ENCODE data around the gene ATG7.

GRCh38 chr3:11317300-11317699 lies 45.1 kb downstream of the ATG7 start:
- TF ChIP-seq CTCF (IDR thresholded peaks at IDR 0.05) (no peak), POLR2A (IDR thresholded peaks at IDR 0.05) (no peak)

Measured in vagina (tissue), 2 donors.